GM12878 (cell line): Measurements from ENCODE around the gene WBP1L. TPM values are rescaled to one million over a fixed set of nuclear protein-coding genes. Genes with fewer than 3 reads are reported as not detected.

ENCODE experiments used
- ATAC-seq: fragments of 200-7000 bp; cut with Tn5 transposase; 3 replicates; pipeline ENCODE4 v1.9.1; 2020; ENCODE audit warnings: mild to moderate bottlenecking, moderate library complexity
- BruUV-seq: library from RNA; stranded (reverse); fragments of 400-500 nt; replicated peaks from 2 replicates; lab custom pipeline; 2021; lab: Mats Ljungman, UMichigan
- CTCF ChIA-PET: fragments of 300-600 bp; sonication (Branson Sonifier 250); formaldehyde crosslinking; extraction: SDS; loops from one replicate; lab custom pipeline; 2021; ENCODE audit warnings: inconsistent platforms; lab: Yijun Ruan, JAX
- POLR2A ChIA-PET: fragments of 350-600 bp; formaldehyde crosslinking; extraction: SDS; loops from one replicate; lab custom pipeline; 2021; ENCODE audit warnings: inconsistent platforms; lab: Charles Lee
- RAD21 ChIA-PET: fragments of 300-600 bp; sonication (Branson Sonifier 250); formaldehyde crosslinking; loops from one replicate; lab custom pipeline; 2023; ENCODE audit warnings: antibody characterized with exemption; ENCODE audit not compliant: unreplicated experiment; lab: Charles Lee
- SMC1A ChIA-PET: fragments of 300-600 bp; sonication (Branson Sonifier 250); formaldehyde crosslinking; loops from one replicate; lab custom pipeline; 2023; ENCODE audit not compliant: unreplicated experiment, uncharacterized antibody; lab: Charles Lee
- DNase-seq: peaks from one replicate; pipeline ENCODE4 v3.0.0-alpha.2; 2011; ENCODE audit warnings: low read depth, low spot score
- FAIRE-seq: peaks from 3 replicates; lab custom pipeline; 2011; peaks lifted over from hg19 to GRCh38; lab: Jason Lieb, UNC
- H2AFZ ChIP-seq: 2 replicates; pipeline ENCODE4 v1.6.0; 2011; ENCODE audit warnings: low read depth, low read length, control low read depth; ENCODE audit not compliant: control insufficient read depth
- H3K27ac ChIP-seq: 2 replicates; pipeline ENCODE4 v1.5.1; 2011; ENCODE audit warnings: control low read depth; ENCODE audit not compliant: control insufficient read depth, insufficient read depth
- H3K27me3 ChIP-seq, 2 experiments: replicated peaks in 1 of 2; 2 replicates each; pipeline versions ENCODE4 v1.6.0 to v1.6.1; 2011; ENCODE audit warnings: low read length in 1 of 2; ENCODE audit not compliant: control insufficient read depth in 2 of 2, insufficient read depth in 2 of 2
- H3K36me3 ChIP-seq, 2 experiments: 2 replicates each; pipeline ENCODE4 v1.5.1; 2011; ENCODE audit warnings: low read length in 1 of 2; ENCODE audit not compliant: control insufficient read depth in 2 of 2, insufficient read depth in 2 of 2
- H3K4me1 ChIP-seq: 2 replicates; pipeline ENCODE4 v1.6.1; 2011; ENCODE audit warnings: mild to moderate bottlenecking, low read length, moderate library complexity, mixed read lengths; ENCODE audit not compliant: control insufficient read depth, insufficient read depth
- H3K4me2 ChIP-seq: 2 replicates; pipeline ENCODE4 v1.6.0; 2011; ENCODE audit warnings: control low read depth; ENCODE audit not compliant: control insufficient read depth, insufficient read depth
- H3K4me3 ChIP-seq: fragments of 200-600 bp; sonication (generic); 2 replicates; pipeline ENCODE4 v1.5.1; 2016
- H3K79me2 ChIP-seq: 2 replicates; pipeline ENCODE4 v1.6.0; 2011; ENCODE audit warnings: low read length; ENCODE audit not compliant: control insufficient read depth, insufficient read depth
- H3K9ac ChIP-seq: 2 replicates; pipeline ENCODE4 v1.8.0; 2011; ENCODE audit warnings: low read length, control low read depth, mixed read lengths; ENCODE audit not compliant: control insufficient read depth, insufficient read depth
- H3K9me3 ChIP-seq: replicated peaks from 3 replicates; pipeline ENCODE4 v1.5.1; 2011; ENCODE audit warnings: mild to moderate bottlenecking, low read length; ENCODE audit not compliant: control insufficient read depth, insufficient read depth
- H4K20me1 ChIP-seq: 2 replicates; pipeline ENCODE4 v1.6.0; 2011; ENCODE audit not compliant: control insufficient read depth, insufficient read depth
- CEBPZ ChIP-seq: fragments of 150-350 bp; IDR thresholded peaks from 2 replicates; pipeline ENCODE4 v1.6.1; 2016; ENCODE audit warnings: low read depth, low read length
- KLF5 ChIP-seq: fragments of 450-650 bp; IDR thresholded peaks from 2 replicates; pipeline ENCODE4 v1.6.1; 2014; ENCODE audit warnings: mild to moderate bottlenecking; ENCODE audit not compliant: partially characterized antibody
- PRDM15 ChIP-seq: fragments of 450-650 bp; formaldehyde crosslinking; IDR thresholded peaks from 2 replicates; pipeline ENCODE4 v1.4.0; 2020; ENCODE audit warnings: mild to moderate bottlenecking, moderate library complexity
- TARDBP ChIP-seq: IDR thresholded peaks from 2 replicates; pipeline ENCODE4 v1.6.1; 2016; ENCODE audit warnings: borderline replicate concordance
- WGBS: methylation state at CpG from one replicate; pipeline ENCODE4 v1.1.6; 2016; ENCODE audit warnings: low lambda C conversion rate; ENCODE audit not compliant: insufficient replicate concordance, insufficient coverage; ENCODE audit errors: missing lambda C conversion rate; 5-methylcytosine and 5-hydroxymethylcytosine counted together
- in situ Hi-C: fragments of 300-500 bp; cut with MboI; formaldehyde crosslinking; loops from 9 replicates; pipeline ENCODE4 v1.14.3; 2018; ENCODE audit warnings: mixed read lengths
- intact Hi-C: fragments of 100-400 bp; cut with micrococcal nuclease; formaldehyde crosslinking; loops from one replicate; pipeline ENCODE4 v1.14.2; 2022; ENCODE audit not compliant: unreplicated experiment
- polyA plus RNA-seq, 11 experiments: library from polyadenylated mRNA; depleted of rRNA in 4 of 11; unstranded in 6 of 11; stranded (reverse) in 5 of 11; fragments of >200 nt; fragmentation: Nextera tagmentation in 4 of 11; fragmentation: Illumina TruSeq in 1 of 11; extraction: Ambion mirVana in 4 of 11; extraction: Trizol in 1 of 11; gene quantifications; 1 replicate in 1 of 11; 2 replicates in 10 of 11; pipeline versions ENCODE4 v1.2.1 to v1.2.3, GENCODE V29; 2011 to 2016; ENCODE audit warnings: inconsistent platforms in 2 of 11, missing spikeins in 2 of 11, low read depth in 1 of 11
- total RNA-seq, 4 experiments: library from RNA; depleted of rRNA in 3 of 4; stranded (reverse); fragments of >200 nt in 3 of 4; fragmentation: Illumina TruSeq in 1 of 4; extraction: Trizol in 1 of 4; gene quantifications; 2 replicates each; pipeline versions ENCODE4 v1.2.1 to v1.2.3, GENCODE V29; 2013 to 2021

The WBP1L gene
- total and polyA plus RNA-seq, 10 of the 15 experiments (the other 5 are each of a cell fraction or from before 2014, with no cell fraction given): 3.7 to 18.8 (median 12.3) TPM

GRCh38 chr10:102800611-102801335, 57.0 kb downstream of the WBP1L start:
- ChIA-PET RAD21 (interaction anchor here (0.6 kb wide), 1 partner anchor 91 kb away, joined by 3 read pairs; no protein-coding TSS in a partner anchor), CTCF (no interaction called here), POLR2A (no interaction called here), SMC1A (interaction anchor here (0.9 kb wide), 1 partner anchor 11 kb away, joined by 3 read pairs; no protein-coding TSS in a partner anchor)
- DNase-seq (no peak), ATAC-seq (no peak), FAIRE-seq (no peak)
- Histone ChIP-seq H3K4me1 (peaks cover 27% of the 10 kb centered on the region), H3K27me3 (no peaks in the 10 kb centered on the region), H3K9ac (no peak overlapping the region), H3K36me3 (peaks cover 2 to 22% of the 10 kb centered on the region in 2 experiments), H3K79me2 (peaks cover 10% of the 10 kb centered on the region), H2AFZ (no peak overlapping the region), H3K9me3 (no peaks in the 10 kb centered on the region), H3K4me3 (no peak overlapping the region), H4K20me1 (no peaks in the 10 kb centered on the region), H3K27ac (no peak overlapping the region), H3K4me2 (no peak overlapping the region)
- BruUV-seq: no TSS peak
- TF ChIP-seq KLF5 (no peak), TARDBP (no peak), PRDM15 (CRISPR knock-in tag) (no peak), CEBPZ (no peak)
- intact Hi-C loops (no loop called here), in situ Hi-C loops (no loop called here)
- WGBS: 90% methylated on average over 10 of the region's 10 CpGs
